ENCODE data around the gene CDKN2AIP.
"Not testable (repeated sequence)": the region's sequence is repeated elsewhere in the genome, so short reads cannot be mapped to it uniquely, and the experiment has no call there.

DNA sequence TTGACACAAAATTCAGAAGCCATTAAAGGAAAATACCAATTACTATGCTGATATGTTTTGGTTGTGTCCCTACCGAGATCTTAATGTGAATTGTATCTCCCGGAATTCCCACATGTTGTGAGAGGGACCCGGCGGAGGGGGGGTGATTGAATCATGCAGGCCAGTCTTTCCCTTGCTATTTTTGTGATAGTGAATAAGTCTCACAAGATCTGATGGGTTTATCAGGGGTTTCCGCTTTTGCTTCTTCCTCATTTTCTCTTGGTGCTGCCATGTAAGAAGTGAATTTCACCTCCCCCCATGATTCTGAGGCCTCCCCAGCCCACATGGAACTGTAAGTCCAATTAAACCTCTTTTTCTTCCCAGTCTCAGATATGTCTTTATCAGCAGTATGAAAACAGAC, 21.4 kb downstream of the CDKN2AIP start:
- TF ChIP-seq, protein P1, sequence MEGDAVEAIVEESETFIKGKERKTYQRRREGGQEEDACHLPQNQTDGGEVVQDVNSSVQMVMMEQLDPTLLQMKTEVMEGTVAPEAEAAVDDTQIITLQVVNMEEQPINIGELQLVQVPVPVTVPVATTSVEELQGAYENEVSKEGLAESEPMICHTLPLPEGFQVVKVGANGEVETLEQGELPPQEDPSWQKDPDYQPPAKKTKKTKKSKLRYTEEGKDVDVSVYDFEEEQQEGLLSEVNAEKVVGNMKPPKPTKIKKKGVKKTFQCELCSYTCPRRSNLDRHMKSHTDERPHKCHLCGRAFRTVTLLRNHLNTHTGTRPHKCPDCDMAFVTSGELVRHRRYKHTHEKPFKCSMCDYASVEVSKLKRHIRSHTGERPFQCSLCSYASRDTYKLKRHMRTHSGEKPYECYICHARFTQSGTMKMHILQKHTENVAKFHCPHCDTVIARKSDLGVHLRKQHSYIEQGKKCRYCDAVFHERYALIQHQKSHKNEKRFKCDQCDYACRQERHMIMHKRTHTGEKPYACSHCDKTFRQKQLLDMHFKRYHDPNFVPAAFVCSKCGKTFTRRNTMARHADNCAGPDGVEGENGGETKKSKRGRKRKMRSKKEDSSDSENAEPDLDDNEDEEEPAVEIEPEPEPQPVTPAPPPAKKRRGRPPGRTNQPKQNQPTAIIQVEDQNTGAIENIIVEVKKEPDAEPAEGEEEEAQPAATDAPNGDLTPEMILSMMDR (IDR thresholded peaks at IDR 0.05) = not testable (repeated sequence)
- not testable (repeated sequence) for TF ChIP-seq POLR2A (IDR thresholded peaks at IDR 0.05; ENCODE audit: low read depth); POLR2AphosphoS5 (IDR thresholded peaks at IDR 0.05); EP300 (IDR thresholded peaks at IDR 0.05)
